ENCODE data around the gene VIPR2.

- TF ChIP-seq CTCF (conservative IDR thresholded peaks at IDR 0.05) (no peak), EZH2 (IDR thresholded peaks at IDR 0.05; ENCODE audit: low read depth) (no peak)
These were observed 16.7 kb downstream of the VIPR2 start for GRCh38 chr7:159127691-159128642.
